ENCODE results near the gene BHMT2. TPM values are rescaled to one million over a fixed set of nuclear protein-coding genes. Genes with fewer than 3 reads are reported as not detected.

BHMT2 gene
- total and polyA plus RNA-seq, 2 donors (not counting 3 experiments of a cell fraction or from before 2014, with no cell fraction given): 0.71 to 0.92 TPM

DNA sequence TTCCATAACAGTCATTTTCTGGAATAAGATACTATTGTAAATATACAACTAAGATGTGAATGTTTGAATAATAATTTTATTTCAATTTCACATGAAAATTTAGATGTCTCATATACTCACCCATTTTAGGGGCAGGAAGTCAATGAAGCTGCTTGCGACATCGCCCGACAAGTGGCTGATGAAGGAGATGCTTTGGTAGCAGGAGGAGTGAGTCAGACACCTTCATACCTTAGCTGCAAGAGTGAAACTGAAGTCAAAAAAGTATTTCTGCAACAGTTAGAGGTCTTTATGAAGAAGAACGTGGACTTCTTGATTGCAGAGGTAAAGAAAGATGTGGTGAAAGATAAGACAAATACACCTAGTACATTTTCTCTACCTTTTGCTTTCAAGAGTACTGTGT, 50.7 kb downstream of the BHMT2 start:
- no peak overlapping the region for H3K4me3 ChIP-seq (replicated peaks in 1 of 3; ENCODE audit: insufficient read depth in 1 of 3, low read depth in 1 of 3, low read length in 3 of 3)
- intact Hi-C loops (cut with micrococcal nuclease): no loop called here
- no peaks in the 10 kb centered on the region for H3K9me1 ChIP-seq (replicated peaks; ENCODE audit: control insufficient read depth, extremely low read depth, insufficient read depth, low read length)
- no peaks in the 10 kb centered on the region for H3K79me2 ChIP-seq (ENCODE audit: control insufficient read depth, insufficient read depth, low read length)
- no peak for DNase-seq (ENCODE audit: low read depth, low spot score)
- BruUV-seq (replicated peaks): no TSS peak
- no peak overlapping the region for H3K4me2 ChIP-seq (ENCODE audit: insufficient read depth, low read length)
- ChIA-PET POLR2A (no interaction called here), CTCF (interaction anchor here (1.3 to 1.8 kb wide), 2 partner anchors 13 to 99 kb away, joined by 4 to 8 read pairs; no protein-coding TSS in a partner anchor)
- H3K36me3 ChIP-seq (ENCODE audit: control insufficient read depth in 2 of 2, extremely low read depth in 1 of 2, insufficient read depth in 2 of 2, low read length in 2 of 2): no peaks in the 10 kb centered on the region
- H3K9ac ChIP-seq (replicated peaks; ENCODE audit: extremely low read depth, insufficient read depth, low read length): no peak overlapping the region
- FAIRE-seq: no peak
- H4K20me1 ChIP-seq (replicated peaks; ENCODE audit: control insufficient read depth, extremely low read depth, insufficient read depth, low read length): no peaks in the 10 kb centered on the region
- TF ChIP-seq JUN (IDR thresholded peaks at IDR 0.05; ENCODE audit: borderline replicate concordance, insufficient read depth, insufficient read length, low read depth) (no peak), MYC (IDR thresholded peaks at IDR 0.05; ENCODE audit: low read depth, low read length) (no peak), FOS (IDR thresholded peaks at IDR 0.05; ENCODE audit: borderline replicate concordance, insufficient read depth, low read length) (no peak), POLR2AphosphoS5 (IDR thresholded peaks at IDR 0.05; ENCODE audit: insufficient read depth, low read depth, low read length) (no peak), POLR2A (IDR thresholded peaks at IDR 0.05; ENCODE audit: low read depth, low read length) (no peak), GATA2 (IDR thresholded peaks at IDR 0.05; ENCODE audit: insufficient read depth, insufficient read length, low read depth, low read length) (no peak), EZH2 (IDR thresholded peaks at IDR 0.05; ENCODE audit: borderline replicate concordance, low read depth, low read length, severe bottlenecking) (no peak)
- TF ChIP-seq, protein P1, sequence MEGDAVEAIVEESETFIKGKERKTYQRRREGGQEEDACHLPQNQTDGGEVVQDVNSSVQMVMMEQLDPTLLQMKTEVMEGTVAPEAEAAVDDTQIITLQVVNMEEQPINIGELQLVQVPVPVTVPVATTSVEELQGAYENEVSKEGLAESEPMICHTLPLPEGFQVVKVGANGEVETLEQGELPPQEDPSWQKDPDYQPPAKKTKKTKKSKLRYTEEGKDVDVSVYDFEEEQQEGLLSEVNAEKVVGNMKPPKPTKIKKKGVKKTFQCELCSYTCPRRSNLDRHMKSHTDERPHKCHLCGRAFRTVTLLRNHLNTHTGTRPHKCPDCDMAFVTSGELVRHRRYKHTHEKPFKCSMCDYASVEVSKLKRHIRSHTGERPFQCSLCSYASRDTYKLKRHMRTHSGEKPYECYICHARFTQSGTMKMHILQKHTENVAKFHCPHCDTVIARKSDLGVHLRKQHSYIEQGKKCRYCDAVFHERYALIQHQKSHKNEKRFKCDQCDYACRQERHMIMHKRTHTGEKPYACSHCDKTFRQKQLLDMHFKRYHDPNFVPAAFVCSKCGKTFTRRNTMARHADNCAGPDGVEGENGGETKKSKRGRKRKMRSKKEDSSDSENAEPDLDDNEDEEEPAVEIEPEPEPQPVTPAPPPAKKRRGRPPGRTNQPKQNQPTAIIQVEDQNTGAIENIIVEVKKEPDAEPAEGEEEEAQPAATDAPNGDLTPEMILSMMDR (IDR thresholded peaks at IDR 0.05; ENCODE audit: extremely low read depth in 1 of 2, insufficient read depth in 1 of 2, low read depth in 1 of 2, low read length in 2 of 2): no peak
- TF ChIP-seq, protein P2, sequence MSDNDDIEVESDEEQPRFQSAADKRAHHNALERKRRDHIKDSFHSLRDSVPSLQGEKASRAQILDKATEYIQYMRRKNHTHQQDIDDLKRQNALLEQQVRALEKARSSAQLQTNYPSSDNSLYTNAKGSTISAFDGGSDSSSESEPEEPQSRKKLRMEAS (IDR thresholded peaks at IDR 0.05; ENCODE audit: insufficient read depth, insufficient read length): no peak
- dilution Hi-C loops (cut with MboI; ENCODE audit: extremely low pct_ligation_motif_present, low sequenced_read_pairs): no loop called here
- no peak overlapping the region for H2AFZ ChIP-seq (ENCODE audit: low read depth, low read length)
- peaks cover 0 to 6% of the 10 kb centered on the region in 2 experiments for H3K27me3 ChIP-seq (ENCODE audit: control insufficient read depth in 2 of 2, insufficient read depth in 2 of 2, low read length in 2 of 2)
- H3K9me3 ChIP-seq (replicated peaks; ENCODE audit: control insufficient read depth, insufficient read depth, low read length): no peaks in the 10 kb centered on the region
- no peaks in the 10 kb centered on the region for H3K4me1 ChIP-seq (ENCODE audit: control insufficient read depth, extremely low read depth, insufficient read depth, low read length)
- H3K27ac ChIP-seq (ENCODE audit: insufficient read depth, low read depth, low read length): no peak overlapping the region
